ENCODE measurements around the gene BCAS3.
"Not testable (repeated sequence)": the region's sequence is repeated elsewhere in the genome, so short reads cannot be mapped to it uniquely, and the experiment has no call there.

Gene BCAS3

GRCh38 chr17:60677308-60678117 lies at the start of gene BCAS3:
Gene BCAS3 (plus strand): TSS chr17:60677851.
- peak; percentile 91 to 95 for DNase-seq (ENCODE audit: low read depth in 2 of 2)

GRCh38 chr17:60628252-60628889 lies 49.3 kb upstream of the BCAS3 start:
- DNase-seq (ENCODE audit: low read depth in 2 of 2) = no peak

- DNase-seq (ENCODE audit: low read depth in 2 of 2) = no peak
These were observed 48.5 kb upstream of the BCAS3 start for GRCh38 chr17:60629120-60629519.

- no peak for DNase-seq (ENCODE audit: low read depth in 2 of 2)
These were observed 47.3 kb upstream of the BCAS3 start for GRCh38 chr17:60630352-60630751.

GRCh38 chr17:60631119-60631518 lies 46.5 kb upstream of the BCAS3 start:
- DNase-seq (ENCODE audit: low read depth in 2 of 2) = no peak

GRCh38 chr17:60637683-60638082 lies 40.0 kb upstream of the BCAS3 start:
- no peak for DNase-seq (ENCODE audit: low read depth in 2 of 2)

- DNase-seq (ENCODE audit: low read depth in 2 of 2) = no peak
These were observed 38.7 kb upstream of the BCAS3 start for GRCh38 chr17:60639019-60639330.

- no peak for DNase-seq (ENCODE audit: low read depth in 2 of 2)
These were observed 37.1 kb upstream of the BCAS3 start for GRCh38 chr17:60640503-60640902.

GRCh38 chr17:60641126-60641525 lies 36.5 kb upstream of the BCAS3 start:
- no peak for DNase-seq (ENCODE audit: low read depth in 2 of 2)

GRCh38 chr17:60641810-60642220 lies 35.8 kb upstream of the BCAS3 start:
- no peak for DNase-seq (ENCODE audit: low read depth in 2 of 2)

GRCh38 chr17:60645918-60646523 lies 31.6 kb upstream of the BCAS3 start:
- no peak for DNase-seq (ENCODE audit: low read depth in 2 of 2)

- DNase-seq (ENCODE audit: low read depth in 2 of 2) = no peak
These were observed 30.9 kb upstream of the BCAS3 start for GRCh38 chr17:60646701-60647100.

GRCh38 chr17:60647705-60648104 lies 29.9 kb upstream of the BCAS3 start:
- no peak for DNase-seq (ENCODE audit: low read depth in 2 of 2)

GRCh38 chr17:60652454-60653247 lies 25.0 kb upstream of the BCAS3 start:
- no peak for DNase-seq (ENCODE audit: low read depth in 2 of 2)

- DNase-seq (ENCODE audit: low read depth in 2 of 2) = no peak
These were observed 24.1 kb upstream of the BCAS3 start for GRCh38 chr17:60653569-60653968.

- no peak for DNase-seq (ENCODE audit: low read depth in 2 of 2)
These were observed 21.2 kb upstream of the BCAS3 start for GRCh38 chr17:60656499-60656898.

- DNase-seq (ENCODE audit: low read depth in 2 of 2) = no peak
These were observed 18.5 kb upstream of the BCAS3 start for GRCh38 chr17:60659156-60659555.

GRCh38 chr17:60661489-60661888 lies 16.2 kb upstream of the BCAS3 start:
- DNase-seq (ENCODE audit: low read depth in 2 of 2) = no peak

- DNase-seq (ENCODE audit: low read depth in 2 of 2) = no peak
These were observed 13.6 kb upstream of the BCAS3 start for GRCh38 chr17:60664022-60664421.

- DNase-seq (ENCODE audit: low read depth in 2 of 2) = no peak
These were observed 12.0 kb upstream of the BCAS3 start for GRCh38 chr17:60665602-60666001.

- not testable (repeated sequence) for DNase-seq (ENCODE audit: low read depth in 2 of 2)
These were observed 8.9 kb upstream of the BCAS3 start for GRCh38 chr17:60668741-60669140.

GRCh38 chr17:60671482-60671881 lies 6.2 kb upstream of the BCAS3 start:
- DNase-seq (ENCODE audit: low read depth in 2 of 2) = no peak
